GM18517 (cell line): ENCODE data around the gene PRRT4.

ENCODE experiments used
- ATAC-seq: cut with Tn5 transposase; IDR thresholded peaks from one replicate; pipeline ENCODE4 v1.9.1; 2021; ENCODE audit warnings: mild to moderate bottlenecking, moderate library complexity; ENCODE audit not compliant: unreplicated experiment

The PRRT4 gene

GRCh38 chr7:128395748-128396147 lies 34.3 kb upstream of the PRRT4 start:
- no peak for ATAC-seq

GRCh38 chr7:128394904-128395496 lies 33.5 kb upstream of the PRRT4 start:
- ATAC-seq: no peak

GRCh38 chr7:128393526-128394330 lies 32.2 kb upstream of the PRRT4 start:
- no peak for ATAC-seq

- ATAC-seq: no peak
Observed at GRCh38 chr7:128392446-128393327, 31.2 kb upstream of the PRRT4 start.

- no peak for ATAC-seq
Observed at GRCh38 chr7:128391805-128392204, 30.3 kb upstream of the PRRT4 start.

GRCh38 chr7:128390871-128391565 lies 29.5 kb upstream of the PRRT4 start:
- ATAC-seq: no peak

- ATAC-seq: no peak
Observed at GRCh38 chr7:128389618-128390329, 28.3 kb upstream of the PRRT4 start.

GRCh38 chr7:128389085-128389617 lies 27.7 kb upstream of the PRRT4 start:
- no peak for ATAC-seq

GRCh38 chr7:128388145-128388485 lies 26.6 kb upstream of the PRRT4 start:
- ATAC-seq: no peak

- no peak for ATAC-seq
Observed at GRCh38 chr7:128387216-128388144, 26.0 kb upstream of the PRRT4 start.

- no peak for ATAC-seq
Observed at GRCh38 chr7:128385988-128386925, 24.8 kb upstream of the PRRT4 start.

- no peak for ATAC-seq
Observed at GRCh38 chr7:128384726-128385125, 23.2 kb upstream of the PRRT4 start.

GRCh38 chr7:128383776-128384175 lies 22.3 kb upstream of the PRRT4 start:
- no peak for ATAC-seq

GRCh38 chr7:128381161-128381821 lies 19.8 kb upstream of the PRRT4 start:
- no peak for ATAC-seq

GRCh38 chr7:128380483-128381106 lies 19.1 kb upstream of the PRRT4 start:
- no peak for ATAC-seq

GRCh38 chr7:128379900-128380479 lies 18.5 kb upstream of the PRRT4 start:
- ATAC-seq: no peak

- no peak for ATAC-seq
Observed at GRCh38 chr7:128378637-128379036, 17.1 kb upstream of the PRRT4 start.
